Keratinocyte (primary cell): Measurements from ENCODE around the gene KRTAP4-7. TPM values are rescaled to one million over a fixed set of nuclear protein-coding genes. Genes with fewer than 3 reads are reported as not detected.

Experiments
- DNase-seq: peaks from one replicate; pipeline ENCODE4 v3.0.0-alpha.2; 2011; ENCODE audit warnings: low read depth, missing footprints, low spot score
- FAIRE-seq: peaks from 2 replicates; lab custom pipeline; 2011; peaks lifted over from hg19 to GRCh38; lab: Jason Lieb, UNC
- H2AFZ ChIP-seq: 2 replicates; pipeline ENCODE4 v1.6.0; 2012; ENCODE audit warnings: low read length, control low read depth, inconsistent platforms; ENCODE audit not compliant: control insufficient read depth
- H3K27ac ChIP-seq: 2 replicates; pipeline ENCODE4 v1.5.1; 2011; ENCODE audit warnings: low read length; ENCODE audit not compliant: control insufficient read depth, insufficient read depth
- H3K27me3 ChIP-seq: 3 replicates; pipeline ENCODE4 v1.6.0; 2011; ENCODE audit warnings: low read length; ENCODE audit not compliant: control insufficient read depth, insufficient read depth; ENCODE audit errors: extremely low read depth
- H3K36me3 ChIP-seq, 2 experiments: 2 replicates in 1 of 2; 3 replicates in 1 of 2; pipeline ENCODE4 v1.5.1; 2011; ENCODE audit warnings: low read length in 2 of 2, mild to moderate bottlenecking in 1 of 2; ENCODE audit not compliant: control insufficient read depth in 2 of 2, insufficient read depth in 2 of 2; ENCODE audit errors: extremely low read depth in 1 of 2
- H3K4me1 ChIP-seq: 3 replicates; pipeline ENCODE4 v1.5.1; 2011; ENCODE audit warnings: low read length; ENCODE audit not compliant: control insufficient read depth, insufficient read depth; ENCODE audit errors: extremely low read depth
- H3K4me2 ChIP-seq: 3 replicates; pipeline ENCODE4 v1.6.0; 2011; ENCODE audit warnings: low read depth, low read length; ENCODE audit not compliant: control insufficient read depth, insufficient read depth; ENCODE audit errors: extremely low read depth
- H3K4me3 ChIP-seq, 3 experiments: fragments of 200-600 bp in 1 of 3; sonication (generic) in 1 of 3; 2 replicates in 2 of 3; 3 replicates in 1 of 3; pipeline ENCODE4 v1.5.1; 2011 to 2016; ENCODE audit warnings: low read length in 3 of 3, mild to moderate bottlenecking in 3 of 3, control low read depth in 2 of 3, inconsistent platforms in 1 of 3, low read depth in 1 of 3, mixed read lengths in 1 of 3, mixed run types in 1 of 3, moderate library complexity in 1 of 3; ENCODE audit not compliant: control insufficient read depth in 2 of 3, insufficient read depth in 2 of 3; ENCODE audit errors: extremely low read depth in 1 of 3
- H3K79me2 ChIP-seq: 2 replicates; pipeline ENCODE4 v1.6.0; 2012; ENCODE audit warnings: low read length; ENCODE audit not compliant: control insufficient read depth, insufficient read depth
- H3K9ac ChIP-seq: 3 replicates; pipeline ENCODE4 v1.6.0; 2011; ENCODE audit warnings: low read length; ENCODE audit not compliant: control insufficient read depth, insufficient read depth; ENCODE audit errors: extremely low read depth
- H3K9me1 ChIP-seq: 3 replicates; pipeline ENCODE4 v1.6.0; 2011; ENCODE audit warnings: low read length; ENCODE audit not compliant: control insufficient read depth, insufficient read depth; ENCODE audit errors: extremely low read depth
- H3K9me3 ChIP-seq: 2 replicates; pipeline ENCODE4 v1.5.1; 2012; ENCODE audit warnings: low read depth, low read length; ENCODE audit not compliant: control insufficient read depth
- H4K20me1 ChIP-seq: 3 replicates; pipeline ENCODE4 v1.6.0; 2011; ENCODE audit warnings: low read length; ENCODE audit not compliant: control insufficient read depth, insufficient read depth; ENCODE audit errors: extremely low read depth
- CTCF ChIP-seq, 3 experiments: IDR thresholded peaks in 1 of 3; conservative IDR thresholded peaks in 1 of 3; optimal IDR thresholded peaks in 1 of 3; 2 replicates in 2 of 3; 3 replicates in 1 of 3; pipeline versions ENCODE3 to v1.5.1; 2011; ENCODE audit warnings: low read length in 3 of 3, mild to moderate bottlenecking in 3 of 3, moderate library complexity in 2 of 3, control low read depth in 1 of 3, inconsistent platforms in 1 of 3; ENCODE audit not compliant: insufficient read depth in 2 of 3; ENCODE audit errors: extremely low read depth in 1 of 3
- EZH2 ChIP-seq: IDR thresholded peaks from one replicate; pipeline ENCODE4 v1.6.1; 2012; ENCODE audit warnings: inconsistent platforms, mild to moderate bottlenecking, low read length, moderate library complexity
- dilution Hi-C: fragments of 300-500 bp; cut with MboI; formaldehyde crosslinking; loops from one replicate; pipeline ENCODE4 v1.7.0; 2020; ENCODE audit warnings: low sequenced_read_pairs; ENCODE audit not compliant: extremely low pct_ligation_motif_present
- polyA plus RNA-seq, 5 experiments: library from polyadenylated mRNA; depleted of rRNA in 3 of 5; stranded (reverse) in 3 of 5; stranded (forward) in 1 of 5; unstranded in 1 of 5; fragments of >200 nt; gene quantifications; 1 replicate in 1 of 5; 2 replicates in 3 of 5; 3 replicates in 1 of 5; pipeline versions ENCODE4 v1.2.1 to v1.2.3, GENCODE V29; 2011 to 2012; ENCODE audit warnings: missing spikeins in 2 of 5, low read depth in 1 of 5, low replicate concordance in 1 of 5

The KRTAP4-7 gene
- polyA plus RNA-seq, 1 donor (not counting 4 experiments of a cell fraction or from before 2014, with no cell fraction given) = not detected

DNA sequence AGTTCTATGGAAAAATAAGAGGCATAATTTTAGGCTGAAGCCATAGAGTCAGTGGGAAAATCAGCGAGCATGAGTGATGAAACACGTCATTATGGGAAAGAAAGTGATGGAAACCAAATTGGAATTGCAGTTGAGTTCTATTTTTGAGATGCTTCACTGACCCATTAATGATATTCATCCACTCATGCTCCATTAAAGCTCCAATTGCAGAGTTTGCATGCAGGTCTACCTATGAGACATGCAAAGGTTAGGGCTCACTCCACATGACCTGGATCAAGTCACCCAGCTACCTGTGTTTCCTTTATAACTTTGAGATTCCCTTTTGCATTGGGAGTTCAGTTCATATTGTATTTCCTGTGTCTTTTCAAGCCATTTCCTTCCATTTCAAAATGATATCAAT is 10.3 kb upstream of the KRTAP4-7 start:
- Histone ChIP-seq H3K9me1 (no peaks in the 10 kb centered on the region), H2AFZ (no peak overlapping the region), H3K4me2 (no peak overlapping the region), H3K4me1 (no peaks in the 10 kb centered on the region), H3K9ac (no peak overlapping the region), H3K36me3 (no peaks in the 10 kb centered on the region), H4K20me1 (no peaks in the 10 kb centered on the region), H3K79me2 (no peaks in the 10 kb centered on the region), H3K4me3 (no peak overlapping the region), H3K9me3 (no peaks in the 10 kb centered on the region), H3K27me3 (no peaks in the 10 kb centered on the region), H3K27ac (no peak overlapping the region)
- no peak for DNase-seq
- TF ChIP-seq CTCF (optimal IDR thresholded peaks at IDR 0.05 in 1 of 3, IDR thresholded peaks at IDR 0.05 in 1 of 3, conservative IDR thresholded peaks at IDR 0.05 in 1 of 3; ENCODE audit: extremely low read depth in 1 of 3, insufficient read depth in 2 of 3, low read length in 3 of 3) (no peak), EZH2 (no peak)
- dilution Hi-C loops = no loop called here
- no peak for FAIRE-seq

- H3K9ac ChIP-seq = no peak overlapping the region
- H3K9me3 ChIP-seq = no peaks in the 10 kb centered on the region
- no peaks in the 10 kb centered on the region for H3K9me1 ChIP-seq
- FAIRE-seq (no peak), DNase-seq (no peak)
- TF ChIP-seq EZH2 = no peak
- no peak for TF ChIP-seq CTCF (optimal IDR thresholded peaks at IDR 0.05 in 1 of 3, IDR thresholded peaks at IDR 0.05 in 1 of 3, conservative IDR thresholded peaks at IDR 0.05 in 1 of 3; ENCODE audit: extremely low read depth in 1 of 3, insufficient read depth in 2 of 3, low read length in 3 of 3)
- no peaks in the 10 kb centered on the region for H3K79me2 ChIP-seq
- H4K20me1 ChIP-seq = no peaks in the 10 kb centered on the region
- dilution Hi-C loops = no loop called here
- no peak overlapping the region for H3K27ac ChIP-seq
- H3K27me3 ChIP-seq = no peaks in the 10 kb centered on the region
- H2AFZ ChIP-seq = no peak overlapping the region
- H3K4me2 ChIP-seq = no peak overlapping the region
- H3K4me3 ChIP-seq = no peak overlapping the region
- no peaks in the 10 kb centered on the region for H3K4me1 ChIP-seq
- no peaks in the 10 kb centered on the region for H3K36me3 ChIP-seq
Observed at GRCh38 chr17:41076788-41077187, 7.2 kb upstream of the KRTAP4-7 start.
